ENCODE data around the gene ARMH3. TPM values are rescaled to one million over a fixed set of nuclear protein-coding genes. Genes with fewer than 3 reads are reported as not detected.

The ARMH3 gene
- total and polyA plus RNA-seq, 5 donors from 2014 or later = 21.3 to 42.2 (median 25.0) TPM

GRCh38 chr10:101901340-101901739 lies 154.6 kb downstream of the ARMH3 start:
- peaks cover 7% of the 10 kb centered on the region for H3K36me3 ChIP-seq (ENCODE audit: control insufficient read depth, insufficient read depth, low read length)
- H3K4me1 ChIP-seq (ENCODE audit: control insufficient read depth, insufficient read depth, low read length, poor library complexity, severe bottlenecking) = peaks cover 9% of the 10 kb centered on the region
- H3K27me3 ChIP-seq (ENCODE audit: control insufficient read depth, insufficient read depth, low read length) = no peaks in the 10 kb centered on the region
- no peaks in the 10 kb centered on the region for H3K27me3 Mint-ChIP-seq
- DNase-seq (no peak), ATAC-seq (ENCODE audit: low read depth in 2 of 2) (peak in 1 of 2 donors; percentile 31)
- no peak overlapping the region for H3K4me3 ChIP-seq (ENCODE audit: low read depth, low read length)
- peaks cover 12 to 34% (median 23%) of the 10 kb centered on the region in 4 donors for H3K4me1 Mint-ChIP-seq
- H3K9me3 ChIP-seq (ENCODE audit: control insufficient read depth in 2 of 2, low read length in 2 of 2) = no peaks in the 10 kb centered on the region
- H3K4me3 Mint-ChIP-seq = no peak overlapping the region
- H3K27ac ChIP-seq (ENCODE audit: insufficient read depth, low read length, poor library complexity, severe bottlenecking) = no peak overlapping the region
- H3K9me3 Mint-ChIP-seq = no peaks in the 10 kb centered on the region
- peaks cover 11% of the 10 kb centered on the region for H3K36me3 Mint-ChIP-seq
- peak overlapping the region in 1 of 3 donors; percentile 40 for H3K27ac Mint-ChIP-seq

GRCh38 chr10:101897633-101898032 lies 158.3 kb downstream of the ARMH3 start:
- Mint-ChIP-seq H3K4me3 (no peak overlapping the region), H3K9me3 (no peaks in the 10 kb centered on the region), H3K27ac (no peak overlapping the region), H3K36me3 (peaks cover 11% of the 10 kb centered on the region), H3K4me1 (peaks cover 6 to 22% (median 15%) of the 10 kb centered on the region in 4 donors), H3K27me3 (no peaks in the 10 kb centered on the region)
- Histone ChIP-seq H3K36me3 (ENCODE audit: control insufficient read depth, insufficient read depth, low read length) (peaks cover 6% of the 10 kb centered on the region), H3K4me1 (ENCODE audit: control insufficient read depth, insufficient read depth, low read length, poor library complexity, severe bottlenecking) (no peaks in the 10 kb centered on the region), H3K4me3 (ENCODE audit: low read depth, low read length) (no peak overlapping the region), H3K27ac (ENCODE audit: insufficient read depth, low read length, poor library complexity, severe bottlenecking) (no peak overlapping the region), H3K27me3 (ENCODE audit: control insufficient read depth, insufficient read depth, low read length) (no peaks in the 10 kb centered on the region), H3K9me3 (ENCODE audit: control insufficient read depth in 2 of 2, low read length in 2 of 2) (no peaks in the 10 kb centered on the region)
- ATAC-seq (ENCODE audit: low read depth in 2 of 2) (no peak), DNase-seq (no peak)

GRCh38 chr10:101896225-101896877 lies 159.6 kb downstream of the ARMH3 start:
- Mint-ChIP-seq H3K27me3 (no peaks in the 10 kb centered on the region), H3K4me1 (peaks cover 6 to 20% (median 13%) of the 10 kb centered on the region in 4 donors), H3K27ac (peak overlapping the region in 1 of 3 donors; percentile 52), H3K36me3 (peaks cover under 1% of the 10 kb centered on the region), H3K4me3 (no peak overlapping the region), H3K9me3 (no peaks in the 10 kb centered on the region)
- ATAC-seq (ENCODE audit: low read depth in 2 of 2) (no peak), DNase-seq (no peak)
- no peaks in the 10 kb centered on the region for H3K4me1 ChIP-seq (ENCODE audit: control insufficient read depth, insufficient read depth, low read length, poor library complexity, severe bottlenecking)
- H3K36me3 ChIP-seq (ENCODE audit: control insufficient read depth, insufficient read depth, low read length) = peaks cover 3% of the 10 kb centered on the region
- no peak overlapping the region for H3K27ac ChIP-seq (ENCODE audit: insufficient read depth, low read length, poor library complexity, severe bottlenecking)
- H3K27me3 ChIP-seq (ENCODE audit: control insufficient read depth, insufficient read depth, low read length) = no peaks in the 10 kb centered on the region
- H3K9me3 ChIP-seq (ENCODE audit: control insufficient read depth in 2 of 2, low read length in 2 of 2) = no peaks in the 10 kb centered on the region
- no peak overlapping the region for H3K4me3 ChIP-seq (ENCODE audit: low read depth, low read length)

GRCh38 chr10:101895781-101896180 lies 160.2 kb downstream of the ARMH3 start:
- Mint-ChIP-seq H3K4me1 (peaks cover 6 to 20% (median 12%) of the 10 kb centered on the region in 4 donors), H3K27me3 (no peaks in the 10 kb centered on the region)
- no peak for ATAC-seq (ENCODE audit: low read depth in 2 of 2)

GRCh38 chr10:101894742-101895141 lies 161.2 kb downstream of the ARMH3 start:
- H3K4me1 Mint-ChIP-seq = peaks cover 9 to 25% (median 14%) of the 10 kb centered on the region in 4 donors
- no peak for DNase-seq
- H3K36me3 Mint-ChIP-seq = no peaks in the 10 kb centered on the region
- no peaks in the 10 kb centered on the region for H3K4me1 ChIP-seq (ENCODE audit: control insufficient read depth, insufficient read depth, low read length, poor library complexity, severe bottlenecking)
- no peaks in the 10 kb centered on the region for H3K27me3 ChIP-seq (ENCODE audit: control insufficient read depth, insufficient read depth, low read length)
- H3K27ac Mint-ChIP-seq = no peak overlapping the region
- H3K27ac ChIP-seq (ENCODE audit: insufficient read depth, low read length, poor library complexity, severe bottlenecking) = no peak overlapping the region
- H3K36me3 ChIP-seq (ENCODE audit: control insufficient read depth, insufficient read depth, low read length) = no peaks in the 10 kb centered on the region
- H3K4me3 Mint-ChIP-seq = no peak overlapping the region
- no peaks in the 10 kb centered on the region for H3K27me3 Mint-ChIP-seq
- no peak for ATAC-seq (ENCODE audit: low read depth in 2 of 2)
- no peak overlapping the region for H3K4me3 ChIP-seq (ENCODE audit: low read depth, low read length)
- no peaks in the 10 kb centered on the region for H3K9me3 ChIP-seq (ENCODE audit: control insufficient read depth in 2 of 2, low read length in 2 of 2)
- no peaks in the 10 kb centered on the region for H3K9me3 Mint-ChIP-seq

More at GRCh38 chr10:101895781-101896180, 160.2 kb downstream of the ARMH3 start:
- H3K27ac ChIP-seq (ENCODE audit: insufficient read depth, low read length, poor library complexity, severe bottlenecking) = no peak overlapping the region
- H3K4me3 ChIP-seq (ENCODE audit: low read depth, low read length) = no peak overlapping the region
- H3K9me3 ChIP-seq (ENCODE audit: control insufficient read depth in 2 of 2, low read length in 2 of 2) = no peaks in the 10 kb centered on the region
- no peaks in the 10 kb centered on the region for H3K36me3 ChIP-seq (ENCODE audit: control insufficient read depth, insufficient read depth, low read length)
- no peaks in the 10 kb centered on the region for H3K27me3 ChIP-seq (ENCODE audit: control insufficient read depth, insufficient read depth, low read length)
- no peak for DNase-seq
- H3K4me1 ChIP-seq (ENCODE audit: control insufficient read depth, insufficient read depth, low read length, poor library complexity, severe bottlenecking) = no peaks in the 10 kb centered on the region
- H3K27ac Mint-ChIP-seq = peak overlapping the region in 1 of 3 donors; percentile 52
- H3K4me3 Mint-ChIP-seq = no peak overlapping the region
- H3K36me3 Mint-ChIP-seq = no peaks in the 10 kb centered on the region
- H3K9me3 Mint-ChIP-seq = no peaks in the 10 kb centered on the region

- Mint-ChIP-seq H3K27me3 (no peaks in the 10 kb centered on the region), H3K36me3 (no peaks in the 10 kb centered on the region), H3K9me3 (no peaks in the 10 kb centered on the region), H3K27ac (no peak overlapping the region), H3K4me3 (no peak overlapping the region), H3K4me1 (peaks cover 12 to 30% (median 18%) of the 10 kb centered on the region in 4 donors)
- H3K4me3 ChIP-seq (ENCODE audit: low read depth, low read length) = no peak overlapping the region
- ATAC-seq (ENCODE audit: low read depth in 2 of 2) (no peak), DNase-seq (no peak)
- no peaks in the 10 kb centered on the region for H3K27me3 ChIP-seq (ENCODE audit: control insufficient read depth, insufficient read depth, low read length)
- no peak overlapping the region for H3K27ac ChIP-seq (ENCODE audit: insufficient read depth, low read length, poor library complexity, severe bottlenecking)
- no peaks in the 10 kb centered on the region for H3K4me1 ChIP-seq (ENCODE audit: control insufficient read depth, insufficient read depth, low read length, poor library complexity, severe bottlenecking)
- H3K9me3 ChIP-seq (ENCODE audit: control insufficient read depth in 2 of 2, low read length in 2 of 2) = no peaks in the 10 kb centered on the region
- no peaks in the 10 kb centered on the region for H3K36me3 ChIP-seq (ENCODE audit: control insufficient read depth, insufficient read depth, low read length)
Observed at GRCh38 chr10:101894266-101894665, 161.7 kb downstream of the ARMH3 start.

DNA sequence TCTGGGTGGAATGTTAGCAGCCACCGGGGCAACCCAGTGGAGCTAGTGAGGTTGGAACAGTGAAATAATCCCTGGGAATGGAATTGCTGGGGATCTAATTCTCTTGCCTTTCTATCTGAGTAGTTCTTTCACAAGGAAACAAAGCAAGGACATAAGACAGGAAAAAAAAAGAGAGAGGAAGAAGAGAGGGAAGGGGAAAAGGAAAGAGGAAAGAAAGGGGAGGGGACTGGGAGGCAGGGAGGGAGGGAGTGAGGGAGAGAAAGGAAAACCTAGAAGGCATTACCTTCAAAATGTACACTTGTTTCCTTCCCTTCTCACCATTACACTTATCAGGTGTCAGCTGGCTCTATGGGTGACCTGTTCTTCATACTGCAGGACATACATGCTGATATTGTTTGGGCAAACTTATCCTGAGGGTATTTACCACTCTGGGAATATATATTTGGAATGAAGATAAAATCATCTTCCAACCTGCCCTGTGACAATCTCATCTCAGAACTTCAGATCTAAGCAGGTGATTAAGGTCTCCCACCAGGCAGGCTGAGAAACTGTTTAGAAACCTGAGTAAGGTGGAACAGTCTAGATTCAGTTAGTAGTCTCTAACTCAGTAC lies 162.4 kb downstream of the ARMH3 start:
- DNase-seq (no peak), ATAC-seq (ENCODE audit: low read depth in 2 of 2) (no peak)
- Mint-ChIP-seq H3K27me3 (no peaks in the 10 kb centered on the region), H3K9me3 (no peaks in the 10 kb centered on the region), H3K27ac (peak overlapping the region in 1 of 3 donors; percentile 87), H3K36me3 (peaks cover 6% of the 10 kb centered on the region), H3K4me3 (peak overlapping the region in 1 of 4 donors; percentile 47), H3K4me1 (peaks cover 10 to 30% (median 21%) of the 10 kb centered on the region in 4 donors)
- no peaks in the 10 kb centered on the region for H3K9me3 ChIP-seq (ENCODE audit: control insufficient read depth in 2 of 2, low read length in 2 of 2)
- H3K36me3 ChIP-seq (ENCODE audit: control insufficient read depth, insufficient read depth, low read length) = peaks cover 1% of the 10 kb centered on the region
- no peaks in the 10 kb centered on the region for H3K27me3 ChIP-seq (ENCODE audit: control insufficient read depth, insufficient read depth, low read length)
- H3K4me1 ChIP-seq (ENCODE audit: control insufficient read depth, insufficient read depth, low read length, poor library complexity, severe bottlenecking) = no peaks in the 10 kb centered on the region
- H3K4me3 ChIP-seq (ENCODE audit: low read depth, low read length) = no peak overlapping the region
- no peak overlapping the region for H3K27ac ChIP-seq (ENCODE audit: insufficient read depth, low read length, poor library complexity, severe bottlenecking)
